Colonic mucosa (tissue), 4 donors: ENCODE data around the gene PBX1. TPM values are rescaled to one million over a fixed set of nuclear protein-coding genes. Genes with fewer than 3 reads are reported as not detected.

Source experiments
- DNase-seq: peaks from one replicate; pipeline ENCODE4 v3.0.0-alpha.2; 2020
- H3K27ac ChIP-seq: fragments of 200-600 bp; one replicate; pipeline ENCODE4 v1.8.0; 2021
- H3K27me3 ChIP-seq: fragments of 200-600 bp; one replicate; pipeline ENCODE4 v1.8.0; 2021
- H3K36me3 ChIP-seq: fragments of 200-600 bp; one replicate; pipeline ENCODE4 v1.8.0; 2021
- H3K4me1 ChIP-seq: fragments of 200-600 bp; one replicate; pipeline ENCODE4 v1.8.0; 2021; ENCODE audit warnings: mild to moderate bottlenecking
- H3K4me3 ChIP-seq: fragments of 200-600 bp; one replicate; pipeline ENCODE4 v1.8.0; 2021
- H3K9ac ChIP-seq, 2 donors: one replicate each; pipeline ENCODE4 v1.7.0; 2013; ENCODE audit warnings: control low read depth in 2 of 2, low read depth in 2 of 2, low read length in 2 of 2
- H3K9me3 ChIP-seq: fragments of 200-600 bp; one replicate; pipeline ENCODE4 v1.8.0; 2021
- CTCF ChIP-seq: fragments of 200-600 bp; IDR thresholded peaks from one replicate; pipeline ENCODE4 v1.8.0; 2022; ENCODE audit warnings: antibody characterized with exemption, mild to moderate bottlenecking
- intact Hi-C: fragments of 100-400 bp; cut with DNase I; formaldehyde crosslinking; loops from one replicate; pipeline ENCODE4 v1.14.1; 2022
- total RNA-seq, 2 donors: library from RNA; stranded (reverse); fragmentation: NEBNext Ultra II Directional in 1 of 2; extraction: Animal tissue kit (Norgen Biotek cat#: 25700) in 1 of 2; gene quantifications; one replicate each; pipeline ENCODE4 v1.2.1, GENCODE V29; 2021
- donor health status: healthy.
- donor health status: DM: no; HTN: no; CAD: no.
- donor health status: DM: no; HTN: no; CAD: no.

PBX1 gene
- total RNA-seq, 2 donors from 2014 or later = 27.2 to 53.7 TPM

- H3K9me3 ChIP-seq = no peaks in the 10 kb centered on the region
- no peak overlapping the region for H3K4me3 ChIP-seq
- no peak overlapping the region for H3K9ac ChIP-seq
- H3K27ac ChIP-seq = no peak overlapping the region
- no peaks in the 10 kb centered on the region for H3K4me1 ChIP-seq
- H3K27me3 ChIP-seq = no peaks in the 10 kb centered on the region
- no peak for DNase-seq
- no peak for TF ChIP-seq CTCF
- intact Hi-C loops = no loop called here
- H3K36me3 ChIP-seq = no peaks in the 10 kb centered on the region
Measured at GRCh38 chr1:164876398-164877116, 317.6 kb downstream of the PBX1 start.

GRCh38 chr1:164880199-164880598 is 321.2 kb downstream of the PBX1 start:
- H3K36me3 ChIP-seq = no peaks in the 10 kb centered on the region
- no peak overlapping the region for H3K9ac ChIP-seq
- no peaks in the 10 kb centered on the region for H3K27me3 ChIP-seq
- no peaks in the 10 kb centered on the region for H3K4me1 ChIP-seq
- intact Hi-C loops = no loop called here
- TF ChIP-seq CTCF = no peak
- no peaks in the 10 kb centered on the region for H3K9me3 ChIP-seq
- DNase-seq = no peak
- H3K27ac ChIP-seq = no peak overlapping the region
- no peak overlapping the region for H3K4me3 ChIP-seq

GRCh38 chr1:164880644-164881043 is 321.7 kb downstream of the PBX1 start:
- Histone ChIP-seq H3K9me3 (no peaks in the 10 kb centered on the region), H3K4me1 (no peaks in the 10 kb centered on the region), H3K9ac (no peak overlapping the region), H3K27me3 (no peaks in the 10 kb centered on the region), H3K4me3 (no peak overlapping the region), H3K36me3 (no peaks in the 10 kb centered on the region), H3K27ac (no peak overlapping the region)
- intact Hi-C loops = no loop called here
- no peak for TF ChIP-seq CTCF
- DNase-seq = no peak

- H3K4me1 ChIP-seq = no peaks in the 10 kb centered on the region
- no peak overlapping the region for H3K4me3 ChIP-seq
- DNase-seq = no peak
- no peak for TF ChIP-seq CTCF
- H3K27ac ChIP-seq = no peak overlapping the region
- H3K27me3 ChIP-seq = no peaks in the 10 kb centered on the region
- intact Hi-C loops = no loop called here
- no peak overlapping the region for H3K9ac ChIP-seq
- no peaks in the 10 kb centered on the region for H3K36me3 ChIP-seq
- H3K9me3 ChIP-seq = no peaks in the 10 kb centered on the region
Measured at GRCh38 chr1:164885311-164885710, 326.3 kb downstream of the PBX1 start.

- no peaks in the 10 kb centered on the region for H3K9me3 ChIP-seq
- no peaks in the 10 kb centered on the region for H3K36me3 ChIP-seq
- no peaks in the 10 kb centered on the region for H3K4me1 ChIP-seq
- DNase-seq = no peak
- H3K27me3 ChIP-seq = no peaks in the 10 kb centered on the region
- H3K4me3 ChIP-seq = no peak overlapping the region
- no peak for TF ChIP-seq CTCF
- no peak overlapping the region for H3K27ac ChIP-seq
- intact Hi-C loops = no loop called here
- H3K9ac ChIP-seq = no peak overlapping the region
Measured at GRCh38 chr1:164886101-164886500, 327.1 kb downstream of the PBX1 start.
